Loucy (cell line): ENCODE results near the gene NBEAL2.

ENCODE experiments used
- CTCF ChIP-seq: fragments of 200-600 bp; sonication (generic); conservative IDR thresholded peaks from 2 replicates; pipeline ENCODE4 v1.5.1; 2014; ENCODE audit warnings: mild to moderate bottlenecking, antibody characterized with exemption, low read length
- EZH2phosphoT487 ChIP-seq: fragments of 200-600 bp; IDR thresholded peaks from 2 replicates; pipeline ENCODE4 v1.6.1; 2018; ENCODE audit warnings: antibody characterized with exemption, mild to moderate bottlenecking, moderate library complexity, borderline replicate concordance

DNA sequence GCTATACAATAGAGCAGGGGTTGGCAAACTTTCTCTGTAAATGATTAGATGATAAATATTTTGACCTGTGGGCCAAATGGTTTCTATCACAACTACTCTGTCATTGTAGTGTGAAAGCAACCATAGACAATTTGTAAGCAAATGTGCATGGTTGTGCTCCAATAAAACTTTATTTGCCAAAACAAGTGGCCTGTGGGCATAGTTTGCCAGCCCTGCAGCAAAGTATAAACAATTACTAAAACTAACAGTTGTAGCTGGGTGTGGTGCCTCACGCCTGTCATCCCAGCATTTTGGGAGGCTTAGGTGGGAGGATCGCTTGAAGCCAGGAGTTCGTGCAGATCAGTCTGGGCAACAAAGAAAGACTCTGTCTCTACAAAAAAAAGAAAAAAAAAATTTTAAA is 61.6 kb downstream of the NBEAL2 start:
- no peak for TF ChIP-seq CTCF
- no peak for TF ChIP-seq EZH2phosphoT487
